Measurements from ENCODE around the gene ARL16.
A peak's percentile ranks its signal among the peaks of the same experiment; 100 is the strongest.

ARL16 gene

GRCh38 chr17:81683584-81684441, at the start of gene ARL16, which contains the start of gene HGS:
Gene ARL16, minus strand, starts transcription at chr17:81683797. Its CDS starts 44 bp downstream, at chr17:81683753.
Gene HGS, plus strand, starts transcription at chr17:81684011. Its CDS starts 56 bp downstream, at chr17:81684067.
- peak; percentile 98 for DNase-seq

DNA sequence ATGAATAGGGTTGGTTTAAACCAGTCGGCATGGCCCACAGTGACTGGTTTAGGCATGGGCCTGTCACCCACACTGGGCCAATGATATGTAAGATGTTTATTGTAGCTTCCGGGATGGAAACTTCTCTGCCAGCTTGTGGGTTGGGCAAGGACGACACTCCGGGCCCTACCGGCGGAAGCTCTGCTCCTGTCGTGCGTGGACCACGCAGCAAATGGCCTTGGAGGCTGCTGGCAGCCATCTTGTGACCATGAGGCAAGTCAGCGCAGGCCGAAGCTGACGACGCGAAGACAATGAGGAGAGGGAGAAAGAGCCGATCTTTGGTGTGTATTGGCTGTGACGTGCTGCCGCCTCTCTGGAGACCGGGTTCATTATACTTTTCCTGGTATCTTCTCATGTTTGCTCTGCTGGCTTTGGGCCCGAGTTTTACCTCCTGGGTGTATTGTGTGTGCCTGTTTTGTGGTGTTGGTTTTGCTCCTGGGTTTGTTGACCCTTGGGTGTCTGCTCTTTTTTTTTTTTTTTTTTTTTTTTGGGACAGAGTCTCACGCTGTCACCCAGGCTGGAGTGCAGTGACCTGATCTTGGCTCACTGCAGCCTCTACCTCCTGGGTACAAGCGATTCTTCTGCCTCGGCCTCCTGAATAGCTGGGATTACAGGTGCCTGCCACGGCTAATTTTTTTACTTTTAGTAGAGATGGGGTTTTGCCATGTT, 43.9 kb upstream of the ARL16 start:
- no peak for DNase-seq

DNA sequence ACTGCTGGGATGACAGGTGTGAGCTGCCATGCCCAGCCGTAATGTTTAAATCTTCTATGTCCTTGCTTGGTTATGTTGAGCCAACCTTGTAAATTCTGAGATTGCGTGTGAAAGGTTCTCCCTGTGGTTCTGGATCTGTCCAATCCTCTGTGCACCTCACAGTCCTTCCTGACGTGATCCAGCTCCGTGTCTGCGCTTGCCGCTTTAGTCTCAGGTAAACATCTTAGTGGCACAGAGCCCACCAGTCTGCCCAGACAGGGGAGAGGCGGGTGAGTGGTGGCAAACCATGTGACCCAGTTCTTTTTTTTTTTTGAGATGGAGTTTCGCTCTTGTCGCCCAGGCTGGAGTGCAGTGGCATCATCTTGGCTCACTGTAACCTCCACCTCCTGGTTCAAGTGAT, 42.4 kb upstream of the ARL16 start:
- DNase-seq = no peak

DNA sequence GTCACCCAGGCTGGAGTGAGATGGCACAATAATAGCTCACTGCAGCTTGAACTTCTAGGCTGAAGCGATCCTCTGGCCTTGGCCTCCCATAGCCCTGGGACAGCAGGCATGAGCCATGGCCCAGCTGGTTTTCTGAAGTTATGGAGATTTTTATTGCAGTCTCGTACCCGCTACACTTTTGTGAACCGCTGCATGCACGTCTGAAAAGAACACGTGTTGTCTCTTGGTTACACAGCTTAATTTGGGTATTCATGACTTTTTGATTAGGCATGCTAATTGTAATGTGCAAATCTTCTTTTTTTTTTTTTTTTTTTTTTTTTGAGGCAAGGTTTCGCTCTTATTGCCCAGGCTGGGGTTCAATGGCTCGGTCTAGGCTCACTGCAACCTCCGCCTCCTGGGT, 41.8 kb upstream of the ARL16 start:
- DNase-seq = no peak

DNA sequence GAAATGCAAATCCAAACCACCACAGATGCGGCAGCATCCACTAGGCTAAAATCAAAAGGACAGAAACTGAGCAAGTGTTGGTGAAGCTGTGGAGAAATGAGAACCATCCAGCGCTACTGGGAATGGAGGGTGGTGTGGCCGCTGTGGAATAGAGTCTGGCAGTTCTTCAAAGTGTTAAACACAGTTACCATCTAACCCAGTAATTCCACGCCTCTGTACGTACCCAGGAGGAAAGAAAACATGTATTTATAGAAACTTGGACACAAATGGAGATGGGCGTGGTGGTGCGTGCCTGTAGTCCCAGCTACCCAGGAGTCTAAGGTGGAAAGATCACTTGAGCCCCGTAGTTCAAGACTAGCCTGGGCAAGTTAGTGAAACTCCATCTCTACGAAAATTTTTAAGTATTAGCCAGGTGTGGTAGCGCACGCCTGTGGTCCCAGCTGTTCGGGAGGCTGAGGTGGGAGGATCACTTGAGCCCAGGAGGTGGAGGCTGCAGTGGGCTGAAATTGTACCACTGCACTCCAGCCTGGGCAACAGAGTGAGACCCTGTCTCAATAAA, 40.1 kb upstream of the ARL16 start:
- DNase-seq = no peak

DNA sequence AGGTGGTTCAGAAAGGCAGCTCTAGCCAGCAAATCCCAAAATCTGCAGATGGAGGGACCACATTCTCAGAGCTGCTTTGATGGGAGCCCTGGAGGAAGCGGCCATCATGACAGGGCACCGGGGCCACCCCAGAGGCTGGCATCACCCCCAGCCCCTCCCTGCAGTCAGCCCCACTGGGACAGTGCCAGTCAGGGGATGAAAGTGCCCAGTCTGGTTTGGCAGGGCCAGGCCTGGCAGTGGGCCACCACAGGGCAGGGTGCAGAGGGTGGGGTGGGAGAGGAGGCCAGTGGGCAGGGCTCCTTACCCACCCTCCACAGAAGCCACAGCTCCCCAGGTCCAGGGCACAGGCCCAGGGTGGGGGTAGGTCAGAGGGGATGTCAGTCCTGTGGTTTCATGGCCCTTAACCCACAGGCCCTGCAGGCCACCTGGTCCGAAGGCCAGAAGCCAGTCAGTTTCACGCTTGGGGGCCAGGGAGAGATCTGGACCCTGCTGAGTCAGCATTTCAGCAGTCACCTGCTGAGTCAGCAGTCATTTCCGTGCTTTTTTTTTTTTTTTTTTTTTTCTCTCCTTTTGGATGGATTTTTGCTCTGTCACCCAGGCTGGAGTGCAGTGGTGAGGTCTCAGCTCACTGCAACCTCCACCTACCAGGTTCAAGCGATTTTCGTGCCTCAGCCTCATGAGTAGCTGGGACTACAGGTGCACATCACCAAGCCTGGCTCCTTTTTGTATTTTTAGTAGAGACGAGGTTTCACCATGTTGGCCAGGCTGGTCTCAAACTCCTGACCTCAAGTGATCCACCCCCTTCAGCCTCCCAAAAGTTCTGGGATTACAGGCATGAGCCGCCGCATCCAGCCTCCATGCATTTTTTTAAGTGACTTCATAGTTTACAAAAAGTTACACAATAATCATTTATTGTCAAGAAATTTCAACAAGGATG, 38.9 kb upstream of the ARL16 start:
- no peak for DNase-seq

DNA sequence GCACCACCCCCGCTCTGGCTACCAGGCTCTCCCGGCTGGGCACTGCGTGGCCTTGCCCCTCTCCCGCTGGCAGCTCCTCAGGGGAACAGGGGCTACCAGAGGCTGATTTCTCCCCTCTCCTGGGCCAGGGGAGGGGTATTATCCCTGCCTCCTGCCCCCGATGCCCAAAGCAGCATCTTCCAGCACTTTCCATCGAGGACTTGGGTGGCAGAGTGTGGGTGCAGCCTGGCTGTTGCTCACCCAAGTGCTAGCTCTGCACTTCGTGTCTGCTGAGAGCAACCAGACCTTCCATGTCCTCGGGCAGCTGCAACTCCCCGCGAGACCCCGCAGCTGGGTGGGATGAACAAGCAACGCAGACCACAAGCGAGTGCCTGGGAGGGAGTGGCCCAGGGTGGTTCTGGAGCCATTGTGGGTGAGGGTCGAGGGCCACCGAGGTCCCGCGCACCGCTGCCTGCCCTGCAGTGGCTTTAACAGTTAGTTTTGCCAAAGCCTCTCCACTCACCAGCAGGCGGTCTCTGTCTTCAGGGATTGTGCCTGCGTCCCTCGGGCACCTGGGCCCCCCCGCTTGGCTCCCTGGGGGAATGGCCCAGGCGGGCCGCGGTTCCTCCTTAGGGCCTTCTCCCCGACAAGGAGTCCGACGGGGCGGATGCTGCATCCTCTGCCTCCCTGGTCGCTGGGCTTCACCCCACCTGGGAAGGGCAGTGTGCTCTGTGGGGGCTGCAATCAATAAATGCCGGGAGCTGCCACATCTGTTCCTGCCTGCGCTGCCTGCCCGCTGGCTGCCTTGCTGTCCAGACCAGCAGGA, 36.9 kb upstream of the ARL16 start:
- DNase-seq = no peak

GRCh38 chr17:81719410-81720266, 36.0 kb upstream of the ARL16 start:
- no peak for DNase-seq

DNA sequence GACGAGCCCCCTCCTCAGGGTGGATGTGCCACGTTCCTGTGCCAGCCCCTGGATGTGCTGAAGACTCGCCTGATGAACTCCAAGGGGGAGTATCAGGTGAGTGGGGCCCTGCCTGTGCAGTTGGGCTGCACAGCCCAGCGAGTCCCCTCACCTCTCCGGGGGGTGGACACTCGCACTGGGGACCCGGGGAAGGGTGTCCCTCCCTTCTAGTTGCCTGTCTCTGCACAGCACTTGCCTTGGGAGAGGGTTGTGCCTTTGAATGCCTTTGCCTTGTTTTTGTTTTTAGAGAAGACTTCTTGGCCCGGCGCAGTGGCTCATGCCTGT, 34.1 kb upstream of the ARL16 start:
- no peak for DNase-seq

DNA sequence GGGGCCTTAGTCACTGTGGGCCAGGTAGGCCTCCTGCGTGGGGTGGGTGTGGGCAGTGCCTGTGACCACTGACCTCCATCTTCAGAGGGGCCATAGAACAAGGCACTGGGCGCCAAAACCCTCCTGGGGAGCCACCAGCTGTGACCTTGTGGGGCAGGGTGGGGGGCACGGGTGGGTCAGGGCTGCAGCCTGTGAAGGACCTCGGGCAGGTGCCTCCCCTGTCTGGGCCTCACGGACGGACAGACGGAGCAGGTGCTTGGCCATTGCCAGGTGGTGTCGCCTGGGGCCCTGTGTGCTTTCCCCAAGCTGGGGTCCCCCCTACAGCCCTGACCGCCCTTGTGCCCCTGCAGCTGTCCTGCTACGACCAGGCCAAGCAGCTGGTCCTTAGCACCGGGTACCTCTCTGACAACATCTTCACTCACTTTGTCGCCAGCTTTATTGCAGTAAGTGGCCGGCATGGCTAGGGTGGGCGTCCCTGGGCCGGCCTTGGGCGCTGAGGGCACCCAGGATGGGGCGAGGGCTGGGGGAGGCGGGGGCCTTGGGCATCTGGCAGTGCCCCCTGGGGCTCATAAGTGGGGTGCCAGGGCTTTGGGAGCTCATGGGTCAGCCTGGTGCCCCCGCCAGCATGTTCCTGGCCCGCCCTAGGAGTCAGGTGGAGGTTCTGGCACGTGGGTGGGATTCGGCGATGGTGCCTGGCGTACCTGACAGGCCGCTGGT, 33.6 kb upstream of the ARL16 start:
- no peak for DNase-seq

DNA sequence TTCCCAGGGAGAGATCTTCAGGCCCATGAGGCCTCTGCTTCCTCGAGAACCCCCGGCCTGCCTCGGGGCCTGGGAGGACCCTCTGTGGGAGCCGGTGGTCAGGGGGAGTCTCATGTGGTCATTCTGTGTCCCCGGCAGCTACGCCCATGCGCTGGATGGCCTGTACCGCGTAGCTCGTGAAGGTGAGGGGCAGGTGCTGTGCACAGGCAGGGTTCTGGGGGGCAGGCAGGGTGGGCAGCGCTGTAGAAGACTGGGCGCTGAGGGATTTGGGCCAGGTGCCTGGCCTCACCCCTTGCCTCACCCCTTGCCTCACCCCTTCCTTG, 33.0 kb upstream of the ARL16 start:
- DNase-seq = no peak

GRCh38 chr17:81715872-81716673, 32.5 kb upstream of the ARL16 start:
- DNase-seq = no peak

GRCh38 chr17:81715107-81715871, 31.7 kb upstream of the ARL16 start:
- DNase-seq = no peak

- no peak for DNase-seq
These were observed 31.0 kb upstream of the ARL16 start for GRCh38 chr17:81714412-81715106.

- DNase-seq = no peak
These were observed 30.2 kb upstream of the ARL16 start for GRCh38 chr17:81713556-81714411.

DNA sequence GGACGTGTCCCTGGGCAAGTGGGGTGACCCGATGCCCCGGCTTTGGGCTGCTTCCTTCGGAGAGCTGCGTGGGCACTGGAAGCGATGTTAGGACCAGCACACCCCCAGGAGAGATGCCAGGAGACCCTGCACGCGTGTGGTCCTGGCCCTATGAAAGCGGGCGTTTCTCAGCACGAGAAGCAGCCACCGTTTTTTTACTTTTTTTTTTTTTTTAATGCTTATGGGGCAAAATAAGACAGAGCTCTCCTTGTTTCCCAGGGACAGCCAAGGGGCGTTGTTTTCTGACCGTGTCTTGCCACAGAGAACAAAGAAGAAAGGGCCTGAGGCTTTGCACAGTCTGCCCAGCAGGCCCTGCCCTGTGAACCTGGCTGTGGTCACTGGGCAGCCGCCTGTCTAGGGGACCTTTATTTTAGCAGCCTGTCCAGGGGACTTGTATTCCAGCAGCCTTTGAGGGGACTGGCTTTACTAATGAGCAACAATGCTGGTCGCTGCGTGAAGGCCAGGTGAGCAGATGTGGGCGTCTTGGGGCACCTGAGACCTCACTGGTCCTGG, 29.5 kb upstream of the ARL16 start:
- DNase-seq = no peak

DNA sequence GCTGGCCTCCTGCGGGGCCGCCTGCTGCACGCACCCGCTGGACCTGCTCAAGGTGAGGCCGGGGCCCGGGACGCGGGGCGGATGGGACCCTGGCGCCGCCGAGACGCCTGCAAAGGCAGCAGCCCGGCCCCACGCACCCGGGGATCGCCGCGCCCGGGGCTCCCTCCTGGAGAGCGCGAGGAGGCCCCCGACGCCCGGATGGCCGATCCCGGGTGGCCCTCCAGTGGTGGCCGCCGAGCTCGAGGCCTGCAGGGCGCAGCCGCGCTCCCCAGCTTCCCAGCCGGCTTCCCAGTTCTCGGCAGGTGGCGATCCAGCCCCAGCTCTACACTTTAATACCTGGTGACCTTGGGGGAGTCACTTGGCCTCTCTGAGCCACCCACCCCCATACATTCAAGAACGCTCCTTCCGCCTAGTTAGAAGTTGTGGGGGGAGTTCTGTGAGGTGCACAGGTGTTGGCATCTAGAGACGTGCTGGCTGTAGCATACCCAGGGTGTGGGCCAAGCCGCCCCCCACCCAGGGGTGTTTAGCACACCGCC, 28.9 kb upstream of the ARL16 start:
- DNase-seq = no peak

Data from KG1 (cell line).